ENCODE measurements around the gene LDAH. TPM values are rescaled to one million over a fixed set of nuclear protein-coding genes. Genes with fewer than 3 reads are reported as not detected.

Gene LDAH
- total and polyA plus RNA-seq, 2 donors (not counting 1 experiment from before 2014, with no cell fraction given) = 9.0 to 31.3 TPM

DNA sequence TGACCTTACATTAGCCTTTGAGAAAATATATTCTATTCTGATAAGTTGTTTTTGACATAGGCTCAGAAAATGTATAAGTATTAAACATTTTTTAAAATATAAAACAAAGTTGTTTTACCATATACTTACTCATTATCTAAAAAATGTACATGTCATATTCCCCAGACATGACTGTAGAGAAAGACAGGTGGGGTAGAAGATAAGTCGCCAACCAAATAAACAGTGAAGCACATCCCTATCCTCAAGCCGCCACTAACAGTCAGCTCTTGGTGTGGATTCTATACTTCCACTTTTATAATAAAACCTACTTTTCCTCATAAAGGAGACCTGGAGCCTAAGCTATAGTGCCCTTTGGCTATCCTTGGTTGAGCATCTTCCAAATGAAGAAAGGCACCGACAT is 129.6 kb downstream of the LDAH start:
- Histone ChIP-seq H3K36me3 (replicated peaks in 1 of 2; ENCODE audit: control extremely low read depth in 1 of 2, control insufficient read depth in 1 of 2, extremely low read depth in 1 of 2, insufficient read depth in 2 of 2, low read length in 1 of 2) (peaks cover 7 to 13% of the 10 kb centered on the region in 2 experiments), H3K79me2 (ENCODE audit: control insufficient read depth, insufficient read depth, low read length) (no peaks in the 10 kb centered on the region), H3K4me3 (ENCODE audit: control extremely low read depth in 1 of 5, extremely low read depth in 1 of 5, insufficient read depth in 1 of 5, low read depth in 2 of 5, low read length in 4 of 5) (no peak overlapping the region), H3K9ac (ENCODE audit: low read length) (no peak overlapping the region), H3K27ac (ENCODE audit: low read length in 2 of 2) (no peak overlapping the region), H3K4me2 (replicated peaks; ENCODE audit: low read depth, low read length, poor library complexity, severe bottlenecking) (no peak overlapping the region), H3K9me3 (ENCODE audit: control extremely low read depth in 1 of 3, control insufficient read depth in 2 of 3, insufficient read depth in 1 of 3, low read length in 2 of 3) (peaks cover 0 to 5% (median 0%) of the 10 kb centered on the region in 3 donors), H4K20me1 (ENCODE audit: control insufficient read depth, insufficient read depth, low read length, poor library complexity, severe bottlenecking) (no peaks in the 10 kb centered on the region), H3K4me1 (ENCODE audit: control insufficient read depth in 2 of 2, insufficient read depth in 2 of 2, low read length in 2 of 2) (peaks cover 0 to 17% of the 10 kb centered on the region in 2 donors), H3K27me3 (replicated peaks in 1 of 4; ENCODE audit: control extremely low read depth in 1 of 4, control insufficient read depth in 3 of 4, insufficient read depth in 4 of 4, low read length in 3 of 4) (no peaks in the 10 kb centered on the region), H2AFZ (ENCODE audit: insufficient read depth, low read depth, low read length, poor library complexity, severe bottlenecking) (no peak overlapping the region)
- no peaks in the 10 kb centered on the region for H3K27me3 Mint-ChIP-seq
- H3K9me3 Mint-ChIP-seq (ENCODE audit: insufficient read depth) = no peaks in the 10 kb centered on the region
- ATAC-seq (ENCODE audit: low read depth) (no peak), DNase-seq (no peak)
- no peak overlapping the region for H3K27ac Mint-ChIP-seq
- peaks cover 17% of the 10 kb centered on the region for H3K4me1 Mint-ChIP-seq
- intact Hi-C loops (cut with micrococcal nuclease) = no loop called here
- 80% methylated on average over 2 of the region's 3 CpGs for WGBS (ENCODE audit: insufficient coverage)
- H3K4me3 Mint-ChIP-seq = no peak overlapping the region
- TF ChIP-seq EZH2 (IDR thresholded peaks at IDR 0.05; ENCODE audit: borderline replicate concordance, insufficient read depth, low read depth, low read length, poor library complexity, severe bottlenecking) = no peak
- no peak for TF ChIP-seq CTCF (IDR thresholded peaks at IDR 0.05)
- ChIA-PET CTCF (no interaction called here), POLR2A (no interaction called here)

DNA sequence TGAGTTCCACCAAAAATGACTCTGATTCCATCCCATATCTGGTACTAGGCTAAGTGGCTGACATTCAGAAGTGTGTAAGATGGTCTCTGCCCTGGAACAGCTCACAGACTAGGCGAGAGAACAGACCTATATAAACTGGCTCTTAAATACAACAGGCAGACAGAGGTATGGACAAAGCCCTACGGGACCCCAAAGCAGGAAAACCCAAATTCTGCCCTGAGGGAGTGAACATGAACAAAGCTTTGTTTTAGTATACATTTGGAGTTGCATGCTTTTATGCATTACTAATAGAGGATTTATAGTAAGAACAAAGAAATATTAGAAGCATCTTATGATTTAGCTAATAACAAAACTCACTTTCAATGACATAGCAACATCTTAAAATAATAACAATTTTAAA is 130.8 kb downstream of the LDAH start:
- POLR2A ChIA-PET = no interaction called here
- CTCF ChIA-PET = interaction anchor here (0.6 to 1.1 kb wide), 2 partner anchors 56 to 675 kb away, joined by 3 read pairs; no protein-coding TSS in a partner anchor
- no peak for ATAC-seq (ENCODE audit: low read depth)

More for the DNA sequence above, 130.8 kb downstream of the LDAH start:
- WGBS (ENCODE audit: insufficient coverage) = no CpG with 5 or more reads among the region's 2 CpGs
- Mint-ChIP-seq H3K27me3 (no peaks in the 10 kb centered on the region), H3K4me1 (peaks cover 14% of the 10 kb centered on the region), H3K4me3 (no peak overlapping the region), H3K9me3 (ENCODE audit: insufficient read depth) (no peaks in the 10 kb centered on the region), H3K27ac (no peak overlapping the region)
- H3K4me3 ChIP-seq (ENCODE audit: control extremely low read depth in 1 of 5, extremely low read depth in 1 of 5, insufficient read depth in 1 of 5, low read depth in 2 of 5, low read length in 4 of 5) = no peak overlapping the region
- no peak for DNase-seq
- no peaks in the 10 kb centered on the region for H3K27me3 ChIP-seq (replicated peaks in 1 of 4; ENCODE audit: control extremely low read depth in 1 of 4, control insufficient read depth in 3 of 4, insufficient read depth in 4 of 4, low read length in 3 of 4)
- H4K20me1 ChIP-seq (ENCODE audit: control insufficient read depth, insufficient read depth, low read length, poor library complexity, severe bottlenecking) = no peaks in the 10 kb centered on the region
- TF ChIP-seq CTCF (IDR thresholded peaks at IDR 0.05) = no peak
- no peak for TF ChIP-seq EZH2 (IDR thresholded peaks at IDR 0.05; ENCODE audit: borderline replicate concordance, insufficient read depth, low read depth, low read length, poor library complexity, severe bottlenecking)
- H3K4me1 ChIP-seq (ENCODE audit: control insufficient read depth in 2 of 2, insufficient read depth in 2 of 2, low read length in 2 of 2) = peaks cover 0 to 17% of the 10 kb centered on the region in 2 donors
- no peak overlapping the region for H2AFZ ChIP-seq (ENCODE audit: insufficient read depth, low read depth, low read length, poor library complexity, severe bottlenecking)
- no peak overlapping the region for H3K27ac ChIP-seq (ENCODE audit: low read length in 2 of 2)
- intact Hi-C loops (cut with micrococcal nuclease) = no loop called here
- peaks cover 0 to 5% (median 0%) of the 10 kb centered on the region in 3 donors for H3K9me3 ChIP-seq (ENCODE audit: control extremely low read depth in 1 of 3, control insufficient read depth in 2 of 3, insufficient read depth in 1 of 3, low read length in 2 of 3)
- H3K9ac ChIP-seq (ENCODE audit: low read length) = no peak overlapping the region
- no peaks in the 10 kb centered on the region for H3K79me2 ChIP-seq (ENCODE audit: control insufficient read depth, insufficient read depth, low read length)
- H3K4me2 ChIP-seq (replicated peaks; ENCODE audit: low read depth, low read length, poor library complexity, severe bottlenecking) = no peak overlapping the region
- peaks cover 5 to 24% of the 10 kb centered on the region in 2 experiments for H3K36me3 ChIP-seq (replicated peaks in 1 of 2; ENCODE audit: control extremely low read depth in 1 of 2, control insufficient read depth in 1 of 2, extremely low read depth in 1 of 2, insufficient read depth in 2 of 2, low read length in 1 of 2)
